T-helper 2 cell treated with Interferon-gamma antibody and Interleukin-4, amounts not matched to agents 100 ng/mL and 5 ng/mL, for 36 hours (primary cell): ENCODE measurements around the gene CZIB. TPM values are rescaled to one million over a fixed set of nuclear protein-coding genes. Genes with fewer than 3 reads are reported as not detected.

Source experiments
- total RNA-seq: library from RNA; stranded (reverse); gene quantifications from 2 replicates; pipeline ENCODE4 v1.2.3, GENCODE V29; 2022

CZIB gene
- total RNA-seq, 1 donor from 2014 or later: 45.2 TPM

Other genes starting within 250 kb of the CZIB start
- not detected in 2 replicates for gene PODN, start 158.4 kb downstream of the CZIB start, total RNA-seq
- not detected in 2 replicates for gene SLC1A7, start 78.0 kb downstream of the CZIB start, total RNA-seq
- gene CPT2, start 23.8 kb downstream of the CZIB start, total RNA-seq: 15.7 and 16.8 TPM in 2 replicates
- gene MAGOH, start 17.9 kb upstream of the CZIB start, total RNA-seq: 71.7 and 72.5 TPM in 2 replicates
- gene LRP8, start 107.4 kb upstream of the CZIB start, total RNA-seq: 57.9 and 64.8 TPM in 2 replicates
- not detected in 2 replicates for gene DMRTB1, start 238.8 kb upstream of the CZIB start, total RNA-seq